ENCODE measurements around the gene OSM. TPM values are rescaled to one million over a fixed set of nuclear protein-coding genes. Genes with fewer than 3 reads are reported as not detected.
A peak's percentile ranks its signal among the peaks of the same experiment; 100 is the strongest.

Gene OSM
- total RNA-seq, 6 donors from 2014 or later = 0.98 to 11.7 (median 5.1) TPM

- Histone ChIP-seq H3K4me1 (peaks cover 87 to 98% (median 96%) of the 10 kb centered on the region in 4 donors), H3K36me3 (peaks cover 0 to 5% (median 0%) of the 10 kb centered on the region in 4 donors), H3K4me3 (no peak overlapping the region), H3K9me3 (no peaks in the 10 kb centered on the region), H3K27me3 (no peaks in the 10 kb centered on the region), H3K27ac (peak overlapping the region; percentile 85 to 94 (median 88))
- no peak for DNase-seq
- 80 to 86% methylated on average over 6 of the region's 6 CpGs for WGBS, 2 donors
- TF ChIP-seq CTCF (IDR thresholded peaks at IDR 0.05) (no peak), POLR2A (IDR thresholded peaks at IDR 0.05) (no peak), EP300 (IDR thresholded peaks at IDR 0.05) (no peak), POLR2AphosphoS5 (IDR thresholded peaks at IDR 0.05) (no peak)
- ATAC-seq (ENCODE audit: low FRiP score in 2 of 2) = peak in 1 of 2 donors; percentile 53
Measured at GRCh38 chr22:30312053-30312452, 45.4 kb upstream of the OSM start.

- Histone ChIP-seq H3K36me3 (peaks cover 0 to 5% (median 0%) of the 10 kb centered on the region in 4 donors), H3K9me3 (no peaks in the 10 kb centered on the region), H3K27ac (peak overlapping the region; percentile 85 to 94 (median 88)), H3K4me1 (peaks cover 92 to 98% (median 97%) of the 10 kb centered on the region in 4 donors), H3K27me3 (no peaks in the 10 kb centered on the region), H3K4me3 (no peak overlapping the region)
- 32 to 47% methylated on average over 7 to 8 of the region's 8 CpGs for WGBS, 2 donors
- ATAC-seq (ENCODE audit: low FRiP score in 2 of 2) (peak; percentile 71 to 88), DNase-seq (peak in 1 of 2 donors; percentile 85)
- TF ChIP-seq EP300 (IDR thresholded peaks at IDR 0.05) = no peak
- peak in 1 of 4 donors; percentile 9 for TF ChIP-seq POLR2A (IDR thresholded peaks at IDR 0.05)
- TF ChIP-seq POLR2AphosphoS5 (IDR thresholded peaks at IDR 0.05) = peak in 1 of 2 donors; percentile 64
Measured at GRCh38 chr22:30310881-30311771, 44.5 kb upstream of the OSM start.

- DNase-seq (peak in 1 of 2 donors; percentile 90), ATAC-seq (ENCODE audit: low FRiP score in 2 of 2) (peak; percentile 72 to 86)
- WGBS, 2 donors = 37 to 50% methylated on average over 7 of the region's 7 CpGs
- Histone ChIP-seq H3K4me1 (peaks cover 93 to 98% (median 97%) of the 10 kb centered on the region in 4 donors), H3K36me3 (no peaks in the 10 kb centered on the region), H3K4me3 (no peak overlapping the region), H3K9me3 (no peaks in the 10 kb centered on the region), H3K27ac (peak overlapping the region; percentile 85 to 94 (median 88)), H3K27me3 (no peaks in the 10 kb centered on the region)
- peak; percentile 62 to 86 for TF ChIP-seq POLR2AphosphoS5 (IDR thresholded peaks at IDR 0.05)
- peak in 1 of 4 donors; percentile 70 for TF ChIP-seq EP300 (IDR thresholded peaks at IDR 0.05)
- no peak for TF ChIP-seq CTCF (IDR thresholded peaks at IDR 0.05)
- TF ChIP-seq POLR2A (IDR thresholded peaks at IDR 0.05) = peak in 1 of 4 donors; percentile 45
Measured at GRCh38 chr22:30309951-30310741, 43.5 kb upstream of the OSM start.

GRCh38 chr22:30308518-30309230 is 42.0 kb upstream of the OSM start:
- Histone ChIP-seq H3K4me3 (no peak overlapping the region), H3K4me1 (peaks cover 96 to 98% (median 98%) of the 10 kb centered on the region in 4 donors), H3K9me3 (no peaks in the 10 kb centered on the region), H3K27ac (peak overlapping the region; percentile 85 to 94 (median 88)), H3K27me3 (no peaks in the 10 kb centered on the region), H3K36me3 (peaks cover 0 to under 1% (median 0%) of the 10 kb centered on the region in 4 donors)
- WGBS, 2 donors = 69 to 75% methylated on average over 5 of the region's 5 CpGs
- peak; percentile 3 to 41 for TF ChIP-seq POLR2AphosphoS5 (IDR thresholded peaks at IDR 0.05)
- TF ChIP-seq EP300 (IDR thresholded peaks at IDR 0.05) = no peak
- no peak for TF ChIP-seq POLR2A (IDR thresholded peaks at IDR 0.05)
- no peak for TF ChIP-seq CTCF (IDR thresholded peaks at IDR 0.05)
- no peak for ATAC-seq (ENCODE audit: low FRiP score in 2 of 2)
- DNase-seq = no peak
